HEK293T (cell line): ENCODE measurements around the gene SMAP1.

ENCODE experiments used
- ARNT ChIP-seq: fragments of 450-650 bp; IDR thresholded peaks from 2 replicates; pipeline ENCODE4 v1.6.1; 2017; ENCODE audit warnings: mild to moderate bottlenecking
- BHLHE40 ChIP-seq: fragments of 450-650 bp; IDR thresholded peaks from 2 replicates; pipeline ENCODE4 v1.6.1; 2016; ENCODE audit warnings: mild to moderate bottlenecking, moderate library complexity, borderline replicate concordance
- ELF4 ChIP-seq: fragments of 450-650 bp; IDR thresholded peaks from 2 replicates; pipeline ENCODE4 v1.6.1; 2017; ENCODE audit warnings: antibody characterized with exemption
- FOXA1 ChIP-seq: fragments of 450-650 bp; IDR thresholded peaks from 2 replicates; pipeline ENCODE4 v1.6.1; 2016; ENCODE audit warnings: mild to moderate bottlenecking
- FOXK2 ChIP-seq: fragments of 450-650 bp; IDR thresholded peaks from 2 replicates; pipeline ENCODE4 v1.6.1; 2016; ENCODE audit warnings: mild to moderate bottlenecking
- FOXM1 ChIP-seq: fragments of 450-650 bp; IDR thresholded peaks from 2 replicates; pipeline ENCODE4 v1.6.1; 2017; ENCODE audit warnings: mild to moderate bottlenecking, borderline replicate concordance
- HDGF ChIP-seq: fragments of 450-650 bp; IDR thresholded peaks from 2 replicates; pipeline ENCODE4 v1.6.1; 2017; ENCODE audit warnings: antibody characterized with exemption, borderline replicate concordance
- NFRKB ChIP-seq: fragments of 450-650 bp; IDR thresholded peaks from 2 replicates; pipeline ENCODE4 v1.6.1; 2016; ENCODE audit warnings: mild to moderate bottlenecking, moderate library complexity
- SP1 ChIP-seq: fragments of 450-650 bp; IDR thresholded peaks from 2 replicates; pipeline ENCODE4 v1.6.1; 2017
- SUZ12 ChIP-seq: fragments of 450-650 bp; IDR thresholded peaks from 2 replicates; pipeline ENCODE4 v1.6.1; 2016; ENCODE audit warnings: mild to moderate bottlenecking
- TARDBP ChIP-seq: fragments of 450-650 bp; IDR thresholded peaks from 2 replicates; pipeline ENCODE4 v1.6.1; 2016
- ZNF384 ChIP-seq: fragments of 450-650 bp; IDR thresholded peaks from 2 replicates; pipeline ENCODE4 v1.6.1; 2016

- TF ChIP-seq NFRKB: no peak
- no peak for TF ChIP-seq FOXK2
- TF ChIP-seq FOXM1: no peak
- no peak for TF ChIP-seq SUZ12
- TF ChIP-seq BHLHE40: no peak
- TF ChIP-seq ARNT: no peak
- TF ChIP-seq FOXA1: no peak
- TF ChIP-seq SP1: no peak
- no peak for TF ChIP-seq TARDBP
- no peak for TF ChIP-seq ELF4
- no peak for TF ChIP-seq ZNF384
- no peak for TF ChIP-seq HDGF
Observed at GRCh38 chr6:70673601-70674000, 5.9 kb downstream of the SMAP1 start.
